ENCODE data around the gene STAT4. TPM values are rescaled to one million over a fixed set of nuclear protein-coding genes. Genes with fewer than 3 reads are reported as not detected.

Gene STAT4
- total RNA-seq, 1 experiment from 2014 or later, result 0.33 TPM

- Mint-ChIP-seq H3K27me3 (ENCODE audit: low read depth) (no peaks in the 10 kb centered on the region), H3K27ac (peak overlapping the region in 1 of 3 experiments; percentile 37; a peak in 2 of 7 replicates), H3K4me1 (peaks cover 15 to 19% of the 10 kb centered on the region in 2 experiments), H3K36me3 (ENCODE audit: insufficient read depth in 1 of 3, low read depth in 3 of 3) (no peaks in the 10 kb centered on the region), H3K9me3 (no peaks in the 10 kb centered on the region), H3K4me3 (no peak overlapping the region)
- WGBS (ENCODE audit: extremely low coverage, insufficient read length, low lambda C conversion rate), result no CpG with 5 or more reads among the region's 3 CpGs
- H3K79me2 ChIP-seq (ENCODE audit: insufficient read depth, low read length), result no peaks in the 10 kb centered on the region
- no peak overlapping the region for H3K14ac ChIP-seq (ENCODE audit: insufficient read depth, low read length)
- no peak overlapping the region for H3K9ac ChIP-seq (ENCODE audit: extremely low read depth, insufficient read length, low read length)
- no peak overlapping the region for H4K5ac ChIP-seq (ENCODE audit: insufficient read length, low read depth, low read length)
- H3K18ac ChIP-seq (ENCODE audit: insufficient read length, low read depth, low read length), result no peak overlapping the region
- H3K27ac ChIP-seq (ENCODE audit: insufficient read length, low read depth, low read length), result no peak overlapping the region
- H2BK15ac ChIP-seq (ENCODE audit: low read depth, low read length), result no peak overlapping the region
- H3K4ac ChIP-seq (ENCODE audit: low read depth, low read length), result no peak overlapping the region
- H2BK20ac ChIP-seq (ENCODE audit: low read depth, low read length, poor library complexity, severe bottlenecking), result no peak overlapping the region
- H4K8ac ChIP-seq (replicated peaks; ENCODE audit: insufficient read length, low read depth, low read length), result no peak overlapping the region
- no peak for TF ChIP-seq CTCF (conservative IDR thresholded peaks at IDR 0.05)
- H2BK5ac ChIP-seq (ENCODE audit: insufficient read length, low read length), result no peak overlapping the region
- no peak overlapping the region for H3K56ac ChIP-seq (ENCODE audit: insufficient read length, low read depth, low read length)
- H3K79me1 ChIP-seq (ENCODE audit: insufficient read depth, low read depth, low read length, poor library complexity, severe bottlenecking), result no peaks in the 10 kb centered on the region
- H3K4me1 ChIP-seq (ENCODE audit: insufficient read depth, low read length), result peaks cover 5% of the 10 kb centered on the region; the same call in 1 of the 2 replicates
- H4K91ac ChIP-seq (ENCODE audit: insufficient read length, low read depth, low read length), result no peak overlapping the region
- no peaks in the 10 kb centered on the region for H3K27me3 ChIP-seq (ENCODE audit: insufficient read depth, low read length)
- no peak overlapping the region for H2AK5ac ChIP-seq (ENCODE audit: insufficient read length, low read length)
- no peak overlapping the region for H3K4me2 ChIP-seq (ENCODE audit: insufficient read depth, insufficient read length, low read length)
- no peak overlapping the region for H3K23ac ChIP-seq (ENCODE audit: insufficient read length, low read depth, low read length)
- no peak overlapping the region for H2BK12ac ChIP-seq (ENCODE audit: insufficient read length, low read depth, low read length)
- H2BK120ac ChIP-seq (ENCODE audit: low read depth, low read length, poor library complexity, severe bottlenecking), result no peak overlapping the region
- no peaks in the 10 kb centered on the region for H3K23me2 ChIP-seq (ENCODE audit: insufficient read length, low read depth, low read length, poor library complexity, severe bottlenecking)
- no peak overlapping the region for H2AFZ ChIP-seq (ENCODE audit: low read length)
- H3T11ph ChIP-seq (ENCODE audit: low read length), result no peak overlapping the region
- H4K20me1 ChIP-seq (ENCODE audit: control insufficient read depth, insufficient read depth, insufficient read length), result no peaks in the 10 kb centered on the region
- DNase-seq, result no peak
- H3K9me3 ChIP-seq (ENCODE audit: control insufficient read depth, low read depth, low read length), result no peaks in the 10 kb centered on the region
These were observed 23.6 kb upstream of the STAT4 start for GRCh38 chr2:191174442-191174841.
